Caco-2 (cell line): ENCODE measurements around the gene ARHGAP15. TPM values are rescaled to one million over a fixed set of nuclear protein-coding genes. Genes with fewer than 3 reads are reported as not detected.

Experiments used
- BruUV-seq: library from RNA; stranded (reverse); fragments of 400-500 nt; replicated peaks from 2 replicates; lab custom pipeline; 2021; lab: Mats Ljungman, UMichigan
- CTCF ChIA-PET: fragments of 300-600 bp; sonication (Branson Sonifier 250); formaldehyde crosslinking; loops from one replicate; lab custom pipeline; 2022; ENCODE audit warnings: antibody characterized with exemption; lab: Charles Lee
- POLR2A ChIA-PET: fragments of 300-600 bp; sonication (Branson Sonifier 250); formaldehyde crosslinking; loops from one replicate; lab custom pipeline; 2022; ENCODE audit warnings: antibody characterized with exemption; lab: Charles Lee
- DNase-seq, 2 experiments: peaks; one replicate each; pipeline versions ENCODE4 v3.0.0 to v3.0.0-alpha.2; 2020 to 2022
- H3K27me3 ChIP-seq: replicated peaks from 2 replicates; pipeline ENCODE4 v1.6.0; 2011; ENCODE audit warnings: low read length; ENCODE audit not compliant: control insufficient read depth, insufficient read depth
- H3K36me3 ChIP-seq: 2 replicates; pipeline ENCODE4 v1.5.1; 2011; ENCODE audit warnings: low read length; ENCODE audit not compliant: control insufficient read depth, insufficient read depth
- H3K4me1 ChIP-seq: fragments of 250-450 bp; sonication (Bioruptor Pico); 2 replicates; pipeline ENCODE4 v1.5.1; 2020; ENCODE audit warnings: mild to moderate bottlenecking
- H3K4me3 ChIP-seq: 2 replicates; pipeline ENCODE4 v1.5.1; 2011; ENCODE audit warnings: low read depth, mild to moderate bottlenecking, control low read depth, low read length
- H3K9me3 ChIP-seq: fragments of 250-450 bp; sonication (Bioruptor Pico); 2 replicates; pipeline ENCODE4 v1.5.1; 2020; ENCODE audit warnings: mild to moderate bottlenecking, moderate library complexity
- H3K27ac Mint-ChIP-seq: one replicate; pipeline ENCODE4 v1.8.0; 2022; ENCODE audit warnings: mixed read lengths; ENCODE audit not compliant: unreplicated experiment
- H3K27me3 Mint-ChIP-seq: one replicate; pipeline ENCODE4 v1.8.0; 2022; ENCODE audit warnings: mixed read lengths; ENCODE audit not compliant: insufficient read depth, unreplicated experiment
- H3K36me3 Mint-ChIP-seq: one replicate; pipeline ENCODE4 v1.8.0; 2022; ENCODE audit warnings: mild to moderate bottlenecking, mixed read lengths; ENCODE audit not compliant: insufficient read depth, unreplicated experiment
- H3K4me1 Mint-ChIP-seq: one replicate; pipeline ENCODE4 v1.8.0; 2022; ENCODE audit warnings: low read depth, mixed read lengths; ENCODE audit not compliant: unreplicated experiment
- H3K4me3 Mint-ChIP-seq: one replicate; pipeline ENCODE4 v1.8.0; 2022; ENCODE audit warnings: mild to moderate bottlenecking, moderate library complexity, mixed read lengths; ENCODE audit not compliant: unreplicated experiment
- H3K9me3 Mint-ChIP-seq: one replicate; pipeline ENCODE4 v1.8.0; 2022; ENCODE audit warnings: mixed read lengths; ENCODE audit not compliant: unreplicated experiment
- CTCF ChIP-seq, 2 experiments: fragments of 200-600 bp in 1 of 2; IDR thresholded peaks; 1 replicate in 1 of 2; 2 replicates in 1 of 2; pipeline versions ENCODE4 v1.5.1 to v1.8.0; 2011 to 2022; ENCODE audit warnings: antibody characterized with exemption in 1 of 2, control low read depth in 1 of 2, inconsistent platforms in 1 of 2, low read depth in 1 of 2, low read length in 1 of 2, mild to moderate bottlenecking in 1 of 2, moderate library complexity in 1 of 2; ENCODE audit not compliant: insufficient read depth in 1 of 2, severe bottlenecking in 1 of 2, unreplicated experiment in 1 of 2
- intact Hi-C: fragments of 100-400 bp; cut with micrococcal nuclease; formaldehyde crosslinking; loops from one replicate; pipeline ENCODE4 v1.10.0; 2022; ENCODE audit not compliant: unreplicated experiment
- total RNA-seq: library from RNA; stranded (reverse); gene quantifications from 2 replicates; pipeline ENCODE4 v1.2.3, GENCODE V29; 2022

The ARHGAP15 gene
- total RNA-seq, 1 experiment from 2014 or later = not detected

- Histone ChIP-seq H3K27me3 (no peaks in the 10 kb centered on the region), H3K4me3 (no peak overlapping the region), H3K4me1 (no peaks in the 10 kb centered on the region), H3K36me3 (no peaks in the 10 kb centered on the region), H3K9me3 (no peaks in the 10 kb centered on the region)
- DNase-seq = no peak
- BruUV-seq = no TSS peak
- CTCF ChIA-PET = no interaction called here
- POLR2A ChIA-PET = no interaction called here
- Mint-ChIP-seq H3K27me3 (peaks cover 18% of the 10 kb centered on the region), H3K4me3 (no peak overlapping the region), H3K9me3 (no peaks in the 10 kb centered on the region), H3K36me3 (no peaks in the 10 kb centered on the region), H3K27ac (no peak overlapping the region), H3K4me1 (no peaks in the 10 kb centered on the region)
- TF ChIP-seq CTCF (IDR thresholded peaks at IDR 0.05; ENCODE audit: insufficient read depth in 1 of 2, low read depth in 1 of 2, low read length in 1 of 2, severe bottlenecking in 1 of 2, unreplicated experiment in 1 of 2) = no peak
- intact Hi-C loops = no loop called here
These were observed 22.0 kb downstream of the ARHGAP15 start for GRCh38 chr2:143151111-143151752.

GRCh38 chr2:143152219-143152618 is 23.0 kb downstream of the ARHGAP15 start:
- Histone ChIP-seq H3K4me1 (no peaks in the 10 kb centered on the region), H3K36me3 (no peaks in the 10 kb centered on the region), H3K9me3 (no peaks in the 10 kb centered on the region), H3K4me3 (no peak overlapping the region), H3K27me3 (no peaks in the 10 kb centered on the region)
- Mint-ChIP-seq H3K9me3 (no peaks in the 10 kb centered on the region), H3K27me3 (peaks cover 16% of the 10 kb centered on the region), H3K4me1 (no peaks in the 10 kb centered on the region), H3K27ac (no peak overlapping the region), H3K36me3 (no peaks in the 10 kb centered on the region), H3K4me3 (no peak overlapping the region)
- ChIA-PET POLR2A (no interaction called here), CTCF (no interaction called here)
- TF ChIP-seq CTCF (IDR thresholded peaks at IDR 0.05; ENCODE audit: insufficient read depth in 1 of 2, low read depth in 1 of 2, low read length in 1 of 2, severe bottlenecking in 1 of 2, unreplicated experiment in 1 of 2) = no peak
- intact Hi-C loops = no loop called here
- DNase-seq = no peak
- BruUV-seq = no TSS peak

- POLR2A ChIA-PET = no interaction called here
- H3K9me3 ChIP-seq = no peaks in the 10 kb centered on the region
- no peaks in the 10 kb centered on the region for H3K27me3 ChIP-seq
- H3K36me3 Mint-ChIP-seq = no peaks in the 10 kb centered on the region
- no peaks in the 10 kb centered on the region for H3K9me3 Mint-ChIP-seq
- no peaks in the 10 kb centered on the region for H3K36me3 ChIP-seq
- H3K4me1 Mint-ChIP-seq = no peaks in the 10 kb centered on the region
- H3K4me3 ChIP-seq = no peak overlapping the region
- CTCF ChIA-PET = no interaction called here
- intact Hi-C loops = no loop called here
- no peaks in the 10 kb centered on the region for H3K4me1 ChIP-seq
- H3K27ac Mint-ChIP-seq = no peak overlapping the region
- no peak overlapping the region for H3K4me3 Mint-ChIP-seq
- no peak for TF ChIP-seq CTCF (IDR thresholded peaks at IDR 0.05; ENCODE audit: insufficient read depth in 1 of 2, low read depth in 1 of 2, low read length in 1 of 2, severe bottlenecking in 1 of 2, unreplicated experiment in 1 of 2)
- peaks cover 13% of the 10 kb centered on the region for H3K27me3 Mint-ChIP-seq
- BruUV-seq = no TSS peak
- DNase-seq = no peak
These were observed 23.4 kb downstream of the ARHGAP15 start for GRCh38 chr2:143152637-143153036.
